ENCODE measurements around the gene RNU6-9.

RNU6-9 gene

DNA sequence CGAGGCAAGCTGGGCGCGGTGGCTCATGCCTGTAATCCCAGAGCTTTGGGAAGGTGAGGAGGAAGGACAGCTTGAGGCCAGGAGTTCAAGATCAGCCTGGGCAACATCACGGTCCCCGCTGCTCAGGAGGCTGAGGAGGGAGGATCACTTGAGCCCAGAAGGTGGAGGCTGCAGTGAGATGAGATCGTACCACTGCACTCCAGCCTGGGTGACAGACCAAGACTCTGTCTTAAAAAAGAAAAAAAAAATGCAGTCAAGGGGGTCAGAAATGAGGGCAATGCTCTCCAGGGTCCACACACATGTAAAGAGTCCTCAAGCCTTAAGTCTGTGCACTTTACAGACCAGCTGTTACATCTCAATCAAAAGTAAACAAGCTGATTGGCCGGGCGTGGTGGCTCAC, 11.3 kb downstream of the RNU6-9 start:
- TF ChIP-seq, protein P1, sequence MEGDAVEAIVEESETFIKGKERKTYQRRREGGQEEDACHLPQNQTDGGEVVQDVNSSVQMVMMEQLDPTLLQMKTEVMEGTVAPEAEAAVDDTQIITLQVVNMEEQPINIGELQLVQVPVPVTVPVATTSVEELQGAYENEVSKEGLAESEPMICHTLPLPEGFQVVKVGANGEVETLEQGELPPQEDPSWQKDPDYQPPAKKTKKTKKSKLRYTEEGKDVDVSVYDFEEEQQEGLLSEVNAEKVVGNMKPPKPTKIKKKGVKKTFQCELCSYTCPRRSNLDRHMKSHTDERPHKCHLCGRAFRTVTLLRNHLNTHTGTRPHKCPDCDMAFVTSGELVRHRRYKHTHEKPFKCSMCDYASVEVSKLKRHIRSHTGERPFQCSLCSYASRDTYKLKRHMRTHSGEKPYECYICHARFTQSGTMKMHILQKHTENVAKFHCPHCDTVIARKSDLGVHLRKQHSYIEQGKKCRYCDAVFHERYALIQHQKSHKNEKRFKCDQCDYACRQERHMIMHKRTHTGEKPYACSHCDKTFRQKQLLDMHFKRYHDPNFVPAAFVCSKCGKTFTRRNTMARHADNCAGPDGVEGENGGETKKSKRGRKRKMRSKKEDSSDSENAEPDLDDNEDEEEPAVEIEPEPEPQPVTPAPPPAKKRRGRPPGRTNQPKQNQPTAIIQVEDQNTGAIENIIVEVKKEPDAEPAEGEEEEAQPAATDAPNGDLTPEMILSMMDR (IDR thresholded peaks at IDR 0.05; ENCODE audit: borderline replicate concordance, control extremely low read depth, extremely low read depth, insufficient read depth, missing control alignments): no peak
- in situ Hi-C loops (cut with MboI; ENCODE audit: low sequenced_read_pairs, unreplicated experiment): no loop called here
- no peak for DNase-seq (ENCODE audit: low spot score)

DNA sequence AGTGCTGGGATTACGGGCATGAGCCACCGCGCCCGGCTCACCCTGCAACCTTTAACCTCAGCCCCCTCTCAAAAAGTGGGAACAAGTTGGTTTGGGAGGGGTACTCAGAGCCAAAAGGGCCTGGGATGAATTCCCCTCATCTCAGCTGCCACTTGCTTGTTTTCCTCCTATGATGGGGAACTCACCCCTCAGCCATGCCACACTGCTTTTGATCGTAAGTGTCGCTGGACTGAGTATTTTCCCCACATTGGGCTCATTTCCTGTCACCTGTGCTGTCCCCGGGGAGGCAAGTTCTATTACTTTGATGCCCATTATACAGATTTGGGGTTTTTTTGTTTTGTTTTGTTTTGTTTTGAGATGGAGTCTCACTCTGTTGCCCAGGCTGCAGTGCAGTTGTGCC, 13.2 kb downstream of the RNU6-9 start:
- no peak for DNase-seq (ENCODE audit: low spot score)
- TF ChIP-seq, protein P1 (IDR thresholded peaks at IDR 0.05; ENCODE audit: borderline replicate concordance, control extremely low read depth, extremely low read depth, insufficient read depth, missing control alignments): no peak
- in situ Hi-C loops (cut with MboI; ENCODE audit: low sequenced_read_pairs, unreplicated experiment): no loop called here

DNA sequence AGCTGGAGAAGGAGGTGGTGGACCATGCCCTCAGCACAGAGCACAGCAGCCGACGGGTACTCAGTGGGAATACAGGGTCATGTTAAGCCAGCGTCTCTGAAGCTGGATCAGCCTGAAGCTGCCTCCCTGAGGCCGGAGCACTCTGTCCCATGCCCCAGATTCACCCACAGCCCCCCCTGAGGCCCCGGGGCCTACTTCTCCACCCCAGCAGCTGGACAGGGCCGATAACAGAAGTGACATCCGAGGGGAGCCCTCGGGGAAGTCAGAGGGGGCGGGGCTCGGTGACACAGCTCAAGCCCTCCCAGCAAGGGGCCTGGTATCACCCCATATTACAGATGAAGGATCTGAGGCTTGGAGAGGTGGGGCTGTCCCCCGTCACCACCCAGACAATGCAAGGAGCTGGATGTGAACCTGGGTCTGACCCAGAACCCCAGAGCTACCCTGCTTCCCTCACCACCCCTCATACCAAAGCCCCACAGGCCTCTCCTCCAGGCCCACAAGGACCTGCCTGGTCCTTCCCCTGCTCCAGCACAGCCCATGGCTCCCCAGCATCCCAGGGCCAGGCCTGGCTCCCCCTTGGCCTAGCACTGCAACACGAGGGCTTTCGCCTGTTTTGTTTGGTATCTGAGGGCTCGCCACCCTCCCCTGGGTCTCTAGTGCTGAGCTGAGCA, 14.0 kb downstream of the RNU6-9 start:
- TF ChIP-seq, protein P1 (IDR thresholded peaks at IDR 0.05; ENCODE audit: borderline replicate concordance, control extremely low read depth, extremely low read depth, insufficient read depth, missing control alignments): no peak
- in situ Hi-C loops (cut with MboI; ENCODE audit: low sequenced_read_pairs, unreplicated experiment): no loop called here
- peak; percentile 74 for DNase-seq (ENCODE audit: low spot score)

DNA sequence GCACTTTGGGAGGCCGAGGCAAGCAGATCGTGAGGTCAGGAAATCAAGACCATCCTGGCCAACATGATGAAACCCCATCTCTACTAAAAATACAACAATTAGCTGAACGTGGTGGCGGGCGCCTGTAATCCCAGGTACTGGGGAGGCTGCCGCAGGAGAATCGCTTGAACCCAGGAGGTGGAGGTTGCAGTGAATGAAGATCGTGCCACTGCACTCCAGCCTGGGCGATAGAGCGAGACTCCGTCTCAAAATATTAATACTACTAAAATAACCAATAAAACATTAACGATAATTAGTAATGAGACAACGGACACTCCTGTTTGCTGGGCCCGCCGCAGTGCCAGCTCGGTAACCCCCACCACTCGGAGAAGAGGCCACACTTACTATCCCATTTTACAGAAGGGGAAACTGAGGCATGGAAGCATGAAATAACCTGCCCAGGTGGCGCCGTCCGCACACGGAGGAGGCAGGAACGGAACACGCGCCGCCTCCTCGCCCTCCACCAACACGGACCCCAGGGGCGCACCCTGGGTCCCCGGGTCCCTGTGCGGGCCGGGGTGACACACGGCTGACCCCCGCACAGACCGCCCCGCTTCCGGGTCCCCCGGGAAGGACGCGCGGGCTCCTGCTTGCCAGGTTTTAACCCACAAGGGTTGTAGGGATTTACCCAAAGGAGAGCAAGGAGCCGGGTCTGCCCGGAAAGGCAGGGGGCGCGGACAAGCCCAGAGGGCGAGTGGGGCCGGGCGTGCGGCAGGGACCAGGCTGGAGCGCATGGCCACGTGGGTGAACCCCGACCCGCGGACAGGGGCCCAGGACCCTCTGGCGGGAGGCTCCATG, 18.1 kb downstream of the RNU6-9 start:
- in situ Hi-C loops (cut with MboI; ENCODE audit: low sequenced_read_pairs, unreplicated experiment): loop anchor here (10.0 kb wide), 1 partner anchor 47 kb away; no protein-coding TSS in a partner anchor
- DNase-seq (ENCODE audit: low spot score): no peak
- TF ChIP-seq, protein P1 (IDR thresholded peaks at IDR 0.05; ENCODE audit: borderline replicate concordance, control extremely low read depth, extremely low read depth, insufficient read depth, missing control alignments): no peak

DNA sequence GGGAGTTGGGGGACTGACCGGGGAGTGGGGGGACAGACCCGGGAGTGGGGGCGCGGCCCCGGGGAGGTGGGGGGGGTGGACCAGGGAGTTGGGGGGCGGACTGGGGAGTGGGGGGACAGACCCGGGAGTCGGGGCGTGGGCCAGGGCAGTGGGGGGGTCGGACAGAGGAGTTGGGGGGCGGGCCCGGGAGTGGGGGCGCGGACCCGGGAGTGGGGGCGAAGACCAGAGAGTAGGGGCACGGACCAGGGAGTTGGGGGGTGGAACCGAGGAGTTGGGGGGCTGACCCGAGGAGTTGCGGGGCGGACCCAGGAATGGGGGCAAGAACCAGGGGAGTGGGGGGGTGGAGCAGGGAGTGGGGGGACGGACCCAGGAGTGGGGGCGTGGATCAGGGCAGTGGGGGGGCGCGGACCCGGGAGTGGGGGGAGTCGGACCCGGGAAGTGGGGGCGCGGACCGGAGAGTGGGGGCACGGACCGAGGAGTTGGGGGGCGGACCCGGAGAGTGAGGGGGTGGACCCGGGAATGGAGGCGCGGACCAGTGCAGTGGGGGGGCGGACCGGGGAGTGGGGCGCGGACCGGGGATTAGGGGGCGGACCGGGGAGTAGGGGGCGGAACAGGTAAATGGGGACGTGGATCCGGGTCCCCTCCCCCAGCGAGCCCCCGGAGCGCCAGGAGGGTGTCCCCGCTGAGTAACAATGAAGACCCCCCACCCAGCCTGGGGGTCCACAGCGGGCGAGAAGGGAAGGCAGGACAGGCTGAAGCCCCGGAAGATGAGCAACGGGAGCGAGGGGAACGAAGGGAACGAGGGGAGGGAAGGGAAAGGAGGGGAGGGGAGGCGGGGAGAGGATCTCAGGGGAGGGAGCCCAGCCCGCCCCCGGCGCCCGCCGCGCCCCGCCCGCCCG, 19.1 kb downstream of the RNU6-9 start:
- TF ChIP-seq, protein P1 (IDR thresholded peaks at IDR 0.05; ENCODE audit: borderline replicate concordance, control extremely low read depth, extremely low read depth, insufficient read depth, missing control alignments): no peak
- in situ Hi-C loops (cut with MboI; ENCODE audit: low sequenced_read_pairs, unreplicated experiment): loop anchor here (10.0 kb wide), 1 partner anchor 48 kb away; no protein-coding TSS in a partner anchor
- DNase-seq (ENCODE audit: low spot score): peak; percentile 63

Data from GM13976 (cell line).